ENCODE results near the gene SPAG9.
A peak's percentile ranks its signal among the peaks of the same experiment; 100 is the strongest.

Gene SPAG9, protein sequence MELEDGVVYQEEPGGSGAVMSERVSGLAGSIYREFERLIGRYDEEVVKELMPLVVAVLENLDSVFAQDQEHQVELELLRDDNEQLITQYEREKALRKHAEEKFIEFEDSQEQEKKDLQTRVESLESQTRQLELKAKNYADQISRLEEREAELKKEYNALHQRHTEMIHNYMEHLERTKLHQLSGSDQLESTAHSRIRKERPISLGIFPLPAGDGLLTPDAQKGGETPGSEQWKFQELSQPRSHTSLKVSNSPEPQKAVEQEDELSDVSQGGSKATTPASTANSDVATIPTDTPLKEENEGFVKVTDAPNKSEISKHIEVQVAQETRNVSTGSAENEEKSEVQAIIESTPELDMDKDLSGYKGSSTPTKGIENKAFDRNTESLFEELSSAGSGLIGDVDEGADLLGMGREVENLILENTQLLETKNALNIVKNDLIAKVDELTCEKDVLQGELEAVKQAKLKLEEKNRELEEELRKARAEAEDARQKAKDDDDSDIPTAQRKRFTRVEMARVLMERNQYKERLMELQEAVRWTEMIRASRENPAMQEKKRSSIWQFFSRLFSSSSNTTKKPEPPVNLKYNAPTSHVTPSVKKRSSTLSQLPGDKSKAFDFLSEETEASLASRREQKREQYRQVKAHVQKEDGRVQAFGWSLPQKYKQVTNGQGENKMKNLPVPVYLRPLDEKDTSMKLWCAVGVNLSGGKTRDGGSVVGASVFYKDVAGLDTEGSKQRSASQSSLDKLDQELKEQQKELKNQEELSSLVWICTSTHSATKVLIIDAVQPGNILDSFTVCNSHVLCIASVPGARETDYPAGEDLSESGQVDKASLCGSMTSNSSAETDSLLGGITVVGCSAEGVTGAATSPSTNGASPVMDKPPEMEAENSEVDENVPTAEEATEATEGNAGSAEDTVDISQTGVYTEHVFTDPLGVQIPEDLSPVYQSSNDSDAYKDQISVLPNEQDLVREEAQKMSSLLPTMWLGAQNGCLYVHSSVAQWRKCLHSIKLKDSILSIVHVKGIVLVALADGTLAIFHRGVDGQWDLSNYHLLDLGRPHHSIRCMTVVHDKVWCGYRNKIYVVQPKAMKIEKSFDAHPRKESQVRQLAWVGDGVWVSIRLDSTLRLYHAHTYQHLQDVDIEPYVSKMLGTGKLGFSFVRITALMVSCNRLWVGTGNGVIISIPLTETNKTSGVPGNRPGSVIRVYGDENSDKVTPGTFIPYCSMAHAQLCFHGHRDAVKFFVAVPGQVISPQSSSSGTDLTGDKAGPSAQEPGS (N-terminal part only)

DNA sequence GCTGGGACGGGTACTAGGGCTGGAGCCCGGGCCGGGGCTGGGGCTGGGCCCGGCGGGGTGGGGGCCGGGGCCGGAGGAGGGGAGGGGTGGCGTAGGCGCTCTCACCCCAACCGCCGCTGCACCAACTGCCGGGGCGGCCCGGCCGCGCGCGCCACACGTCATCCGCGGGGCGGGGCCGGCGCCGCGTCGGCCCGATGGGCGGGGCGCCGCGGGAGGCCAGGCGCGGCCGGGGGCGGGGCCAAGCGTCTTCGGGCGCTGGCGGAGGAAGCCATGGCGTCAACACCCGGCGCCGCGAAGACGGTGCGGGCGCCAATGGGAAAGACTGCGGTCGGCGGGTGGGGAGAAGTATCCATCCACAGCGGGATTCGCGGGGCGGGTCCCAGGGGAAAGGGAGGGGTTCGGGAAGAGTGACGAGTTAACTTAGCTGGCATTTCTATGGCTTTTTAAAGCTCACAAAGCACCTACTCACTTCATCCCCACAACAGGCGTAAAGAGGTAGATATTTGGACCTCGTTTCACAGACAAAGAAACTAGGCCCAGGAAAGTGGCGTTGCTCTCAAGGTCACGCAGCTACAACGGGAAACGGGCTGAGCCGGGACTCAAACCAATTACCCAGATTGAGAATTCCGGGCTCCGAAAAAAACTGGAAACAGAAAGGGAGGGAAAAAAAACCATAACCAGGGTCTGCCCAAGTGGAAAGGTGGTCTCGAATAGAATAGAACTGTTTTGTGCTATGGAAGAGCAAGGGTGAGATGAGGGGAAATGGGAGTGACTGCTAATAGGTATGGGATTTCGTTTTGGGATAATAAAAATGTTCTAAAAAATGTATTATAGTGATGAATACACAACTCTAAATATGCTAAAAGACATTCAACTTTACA lies at the start of gene SPAG9:
Gene SPAG9 (minus strand): TSS at position 130 of the 881 bp plus-strand sequence. CDS start 212 bp downstream, outside the sequence.
- peak; percentile 92 for DNase-seq (ENCODE audit: low read depth)

DNA sequence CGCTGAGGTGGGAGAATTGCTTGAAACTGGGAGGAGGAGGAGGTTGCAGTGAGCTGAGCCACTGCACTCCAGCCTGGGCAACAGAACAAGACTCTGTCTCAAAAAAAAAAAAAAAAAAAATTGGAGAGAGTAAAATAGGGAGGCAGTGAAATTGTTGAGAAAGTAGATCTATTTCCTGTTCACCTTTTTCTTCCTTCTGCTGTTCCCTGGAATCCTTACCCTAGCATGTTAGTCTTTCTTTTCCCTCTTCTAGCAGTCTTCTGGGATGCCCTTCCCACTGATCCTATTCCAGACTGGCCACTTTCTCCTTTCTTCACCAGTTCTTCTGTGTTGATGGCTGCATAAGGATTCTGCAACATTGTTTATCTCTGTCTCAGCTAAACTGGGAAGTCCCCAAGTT lies 48.7 kb upstream of the SPAG9 start:
- no peak for DNase-seq (ENCODE audit: low read depth)

DNA sequence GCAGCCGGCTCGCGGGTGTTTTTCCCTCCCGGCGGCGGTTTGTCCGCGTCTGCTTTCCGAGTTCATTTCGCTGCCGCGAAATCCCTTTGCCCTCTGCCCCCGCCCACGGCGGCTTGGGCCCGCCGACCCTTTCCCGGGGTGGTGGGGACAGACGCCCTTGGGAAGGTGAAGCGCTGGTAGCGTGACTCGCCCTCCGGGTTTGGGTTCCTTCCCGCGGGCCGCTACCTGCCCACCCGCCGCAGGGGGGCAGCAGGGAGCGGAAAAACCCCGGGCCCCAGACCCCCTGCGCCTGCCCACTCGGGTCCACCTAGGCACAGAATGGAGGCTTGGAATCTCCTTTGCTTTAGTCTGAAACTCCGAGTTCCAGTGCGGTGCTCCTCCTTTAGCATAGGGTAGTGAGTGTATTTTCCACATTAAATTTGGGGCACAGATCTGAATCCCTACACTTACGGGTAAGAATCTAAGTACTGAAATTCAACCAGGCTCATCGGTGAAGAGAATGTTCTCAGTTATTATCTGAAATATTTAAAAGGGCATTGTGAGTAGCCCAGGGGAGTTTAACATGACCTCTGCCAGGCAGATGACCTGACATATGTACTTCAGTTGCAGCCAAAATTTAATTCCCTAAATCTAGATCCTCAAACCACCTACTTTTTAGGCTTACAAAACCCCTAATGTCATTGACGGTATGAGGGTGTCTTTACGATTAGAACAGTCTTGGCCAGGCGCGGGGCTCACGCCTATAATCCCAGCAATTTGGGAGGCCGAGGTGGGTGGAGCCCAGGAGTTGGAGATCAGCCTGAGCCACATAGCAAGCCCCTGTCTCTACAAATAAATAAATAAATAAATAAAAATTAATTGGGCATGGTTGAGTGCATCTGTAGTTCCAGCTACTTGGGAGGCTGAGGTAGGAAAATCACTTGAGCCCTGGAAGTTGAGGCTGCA lies 46.6 kb upstream of the SPAG9 start:
- DNase-seq (ENCODE audit: low read depth), result no peak

DNA sequence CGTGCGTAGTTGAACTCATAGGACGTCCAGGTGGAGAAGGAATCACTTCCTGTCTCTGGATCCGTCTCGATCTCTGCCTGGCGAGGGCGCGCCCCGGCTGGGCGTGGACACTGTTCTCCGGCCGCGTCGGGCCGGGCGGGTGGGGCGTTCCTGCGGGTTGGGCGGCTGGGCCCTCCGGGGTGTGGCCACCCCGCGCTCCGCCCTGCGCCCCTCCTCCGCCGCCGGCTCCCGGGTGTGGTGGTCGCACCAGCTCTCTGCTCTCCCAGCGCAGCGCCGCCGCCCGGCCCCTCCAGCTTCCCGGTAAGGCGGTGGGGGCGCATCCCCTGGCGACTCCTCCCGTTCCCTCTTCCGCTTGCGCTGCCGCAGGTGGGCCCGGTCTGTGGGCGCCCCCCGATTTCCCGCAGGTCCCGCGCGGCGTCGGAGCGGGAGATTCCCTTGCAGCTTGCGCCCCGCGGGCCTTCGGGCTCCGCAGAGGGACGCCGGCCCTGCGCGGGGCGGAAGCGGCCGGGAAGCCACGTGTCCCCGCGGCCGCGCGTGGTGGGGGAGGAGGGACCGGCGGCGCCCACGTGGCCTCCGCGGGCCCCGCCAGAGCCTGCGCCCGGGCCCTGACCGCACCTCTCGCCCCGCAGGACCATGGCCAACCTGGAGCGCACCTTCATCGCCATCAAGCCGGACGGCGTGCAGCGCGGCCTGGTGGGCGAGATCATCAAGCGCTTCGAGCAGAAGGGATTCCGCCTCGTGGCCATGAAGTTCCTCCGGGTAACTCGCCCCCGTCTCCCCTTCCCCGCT lies 45.7 kb upstream of the SPAG9 start, which contains the start of gene NME2:
Gene NME2 (plus strand): TSS at position 214 of the 789 bp plus-strand sequence. CDS start 420 bp downstream, at position 634.
- DNase-seq (ENCODE audit: low read depth), result peak; percentile 73

DNA sequence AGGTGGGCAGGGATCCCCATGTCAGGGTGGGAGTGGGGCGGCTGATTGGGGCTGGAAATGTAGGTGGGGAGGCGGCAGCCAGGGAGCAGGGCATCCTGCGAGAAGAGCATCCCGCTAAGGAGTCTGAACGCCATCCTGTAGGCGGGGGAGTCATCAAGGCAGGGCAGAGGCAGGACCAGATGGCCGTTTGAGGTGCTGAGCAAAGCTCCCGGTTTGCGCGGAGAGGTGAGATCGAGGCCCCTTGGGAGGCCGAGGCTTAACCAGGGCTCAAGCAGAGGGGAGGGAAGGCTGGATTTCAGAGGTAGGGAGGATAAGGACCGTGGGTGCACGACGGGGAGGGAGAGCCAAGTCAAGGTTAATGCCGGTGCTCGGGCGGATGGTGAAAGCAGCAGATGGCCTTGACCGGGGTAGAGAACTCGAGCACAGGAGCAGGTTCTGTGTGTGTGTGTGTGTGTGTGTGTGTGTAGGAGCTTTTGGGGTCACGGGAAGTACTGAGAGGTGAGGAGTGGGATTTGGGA lies 45.1 kb upstream of the SPAG9 start:
- no peak for DNase-seq (ENCODE audit: low read depth)

DNA sequence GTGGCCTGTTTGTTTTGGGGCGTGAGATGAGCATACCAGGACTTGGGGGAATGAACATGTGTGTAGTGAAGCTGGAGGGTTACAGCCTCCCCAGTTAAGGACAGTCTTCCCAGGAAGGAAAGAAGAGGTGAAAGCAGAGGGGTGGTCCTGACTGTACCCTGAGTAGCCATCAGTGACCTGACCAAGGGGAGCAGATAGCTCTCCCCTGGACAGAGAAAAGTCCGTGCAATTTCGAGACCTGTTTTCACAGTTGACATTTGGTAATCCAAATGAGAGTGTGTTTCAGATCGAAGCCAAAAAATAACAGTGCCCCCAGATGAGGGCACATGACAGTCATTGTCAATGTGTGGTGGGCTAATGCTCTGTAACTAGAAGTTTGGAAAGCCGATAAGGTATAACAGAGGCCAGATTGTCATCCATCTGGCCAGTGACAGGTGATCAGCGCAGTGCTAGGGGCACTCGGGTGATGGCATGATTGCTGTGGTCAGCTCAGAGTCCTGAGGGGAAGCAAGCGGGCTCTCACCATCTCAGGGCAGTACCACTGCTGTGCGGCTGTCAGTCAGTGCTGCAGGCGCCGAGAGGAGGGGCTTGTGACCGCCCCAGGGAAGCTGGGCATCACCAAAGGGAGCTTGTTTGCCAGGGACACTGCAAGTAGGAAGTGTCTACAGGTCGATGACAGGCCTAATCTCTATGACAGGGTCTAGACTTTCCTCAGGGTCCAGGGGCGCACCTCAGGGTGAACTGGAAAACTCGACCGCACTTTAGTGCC lies 44.4 kb upstream of the SPAG9 start:
- no peak for DNase-seq (ENCODE audit: low read depth)

DNA sequence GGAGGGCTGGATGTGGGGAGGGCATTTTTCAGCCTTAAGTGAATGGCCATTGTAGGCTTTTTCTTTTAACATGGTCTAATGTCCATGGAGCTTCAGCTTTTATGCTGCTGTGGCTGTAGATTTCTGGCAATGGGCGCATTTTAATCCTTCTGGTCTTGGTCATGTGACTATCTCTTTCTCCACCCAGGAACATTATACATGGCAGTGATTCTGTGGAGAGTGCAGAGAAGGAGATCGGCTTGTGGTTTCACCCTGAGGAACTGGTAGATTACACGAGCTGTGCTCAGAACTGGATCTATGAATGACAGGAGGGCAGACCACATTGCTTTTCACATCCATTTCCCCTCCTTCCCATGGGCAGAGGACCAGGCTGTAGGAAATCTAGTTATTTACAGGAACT lies 40.9 kb upstream of the SPAG9 start:
- DNase-seq (ENCODE audit: low read depth), result no peak

DNA sequence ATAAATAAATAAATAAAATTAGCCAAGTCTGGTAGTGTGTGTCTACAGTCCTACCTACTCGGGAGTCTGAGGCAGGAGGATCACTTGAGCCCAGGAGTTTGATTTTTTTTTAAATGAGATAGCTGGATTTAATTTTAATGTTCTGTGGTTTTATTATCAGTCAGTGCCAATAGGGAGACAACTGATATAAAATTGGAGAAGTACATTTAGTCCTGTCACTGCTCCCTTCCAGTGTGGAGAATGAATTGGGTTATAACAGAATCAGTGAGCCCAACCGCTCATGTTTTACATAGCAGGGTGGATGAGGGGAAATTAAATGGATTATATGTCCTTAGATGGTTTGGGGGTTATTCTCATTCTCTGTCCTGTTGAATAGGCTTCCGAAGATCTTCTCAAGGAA lies 38.9 kb upstream of the SPAG9 start:
- DNase-seq (ENCODE audit: low read depth), result no peak

DNA sequence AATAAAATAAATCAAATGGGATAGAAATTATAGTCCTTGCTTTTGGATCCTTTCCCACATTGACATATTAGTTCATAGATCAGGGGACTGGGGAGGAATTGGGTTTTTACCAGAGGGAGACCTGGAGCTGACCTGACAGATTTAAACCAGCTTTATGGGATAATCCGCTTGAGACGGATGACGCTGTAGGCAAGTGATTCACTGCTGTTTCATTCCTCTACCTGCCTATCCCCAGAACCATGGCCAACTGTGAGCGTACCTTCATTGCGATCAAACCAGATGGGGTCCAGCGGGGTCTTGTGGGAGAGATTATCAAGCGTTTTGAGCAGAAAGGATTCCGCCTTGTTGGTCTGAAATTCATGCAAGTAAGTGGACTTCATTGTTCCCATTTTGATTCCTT lies 34.7 kb upstream of the SPAG9 start:
- DNase-seq (ENCODE audit: low read depth), result no peak

DNA sequence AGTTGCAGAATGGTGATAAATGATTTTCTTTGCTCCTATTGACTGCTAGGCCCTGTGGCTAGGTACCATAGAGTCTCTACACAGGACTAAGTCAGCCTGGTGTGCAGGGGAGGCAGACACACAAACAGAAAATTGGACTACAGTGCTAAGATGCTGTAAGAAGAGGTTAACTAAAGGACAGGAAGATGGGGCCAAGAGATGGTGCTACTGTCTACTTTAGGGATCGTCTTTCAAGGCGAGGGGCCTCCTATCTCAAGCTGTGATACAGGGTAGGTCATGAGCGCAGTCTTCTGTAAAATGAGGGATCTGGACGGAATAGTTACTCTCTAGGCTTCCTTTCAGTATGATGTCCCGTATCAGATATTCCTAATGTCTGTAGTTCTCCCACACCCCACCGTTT lies 33.5 kb upstream of the SPAG9 start:
- peak; percentile 26 for DNase-seq (ENCODE audit: low read depth)

DNA sequence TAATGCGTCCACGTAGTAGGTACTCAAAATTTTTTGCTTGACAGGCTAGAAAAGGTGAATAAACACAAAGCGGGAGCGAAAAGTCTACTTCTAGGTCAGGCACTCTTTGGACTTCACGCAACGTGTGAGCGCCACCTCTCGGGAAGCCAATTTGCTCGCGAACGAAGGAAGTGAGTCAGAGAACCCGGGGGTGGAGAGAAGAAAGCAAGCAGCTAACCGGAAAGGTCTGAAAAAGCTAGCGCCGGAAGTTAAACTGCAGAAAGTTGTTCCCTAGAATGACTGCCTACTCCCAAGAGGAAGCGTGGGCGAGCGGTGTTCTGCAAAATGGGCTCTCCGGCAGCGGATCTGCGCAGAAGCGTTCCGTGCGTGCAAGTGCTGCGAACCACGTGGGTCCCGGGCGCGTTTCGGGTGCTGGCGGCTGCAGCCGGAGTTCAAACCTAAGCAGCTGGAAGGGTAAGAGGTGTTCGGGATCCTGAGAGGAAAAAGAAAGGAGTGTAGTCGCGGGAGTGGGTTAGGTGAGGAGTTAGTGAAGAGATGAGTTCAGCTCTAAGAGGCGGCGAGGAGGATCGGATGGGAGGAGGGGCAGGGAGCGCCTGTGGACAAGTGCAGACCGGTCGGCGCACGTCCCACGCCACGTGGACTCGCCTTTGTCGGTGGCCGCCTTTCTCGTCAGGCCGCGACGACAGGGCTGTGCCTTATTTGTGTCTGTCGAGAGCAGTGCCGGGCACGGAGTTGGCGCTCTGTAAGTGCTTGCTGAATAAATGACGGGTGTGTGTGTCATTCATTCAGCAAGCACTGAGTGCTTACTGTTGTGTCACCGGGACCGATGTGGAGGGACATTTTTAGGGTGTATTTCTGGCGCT lies 32.8 kb upstream of the SPAG9 start, which contains the start of gene NME1:
Gene NME1 (plus strand): TSS at position 350 of the 863 bp plus-strand sequence. CDS start 2,096 bp downstream, outside the sequence.
- DNase-seq (ENCODE audit: low read depth), result peak; percentile 100

DNA sequence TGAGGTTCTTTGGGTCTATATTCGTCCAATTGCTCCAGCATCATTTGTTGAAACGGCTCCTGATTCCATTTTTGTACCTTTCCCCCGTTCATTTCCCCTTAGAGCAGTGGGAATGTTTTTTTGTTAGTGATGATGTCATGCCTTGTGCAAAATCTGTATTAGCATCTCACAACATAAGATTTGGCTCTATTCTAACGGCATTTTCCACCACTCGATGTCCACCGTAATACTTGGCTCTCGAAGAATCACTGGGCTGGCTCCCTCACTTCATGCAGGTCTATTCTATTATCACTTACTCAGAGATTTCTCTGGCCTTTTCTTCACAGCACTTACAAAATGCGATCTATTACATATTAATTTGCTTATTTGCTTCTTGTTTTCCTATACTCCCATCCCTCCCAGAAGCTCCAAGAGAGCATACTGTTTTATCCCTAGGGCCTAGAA lies 32.1 kb upstream of the SPAG9 start:
- DNase-seq (ENCODE audit: low read depth), result peak; percentile 16

DNA sequence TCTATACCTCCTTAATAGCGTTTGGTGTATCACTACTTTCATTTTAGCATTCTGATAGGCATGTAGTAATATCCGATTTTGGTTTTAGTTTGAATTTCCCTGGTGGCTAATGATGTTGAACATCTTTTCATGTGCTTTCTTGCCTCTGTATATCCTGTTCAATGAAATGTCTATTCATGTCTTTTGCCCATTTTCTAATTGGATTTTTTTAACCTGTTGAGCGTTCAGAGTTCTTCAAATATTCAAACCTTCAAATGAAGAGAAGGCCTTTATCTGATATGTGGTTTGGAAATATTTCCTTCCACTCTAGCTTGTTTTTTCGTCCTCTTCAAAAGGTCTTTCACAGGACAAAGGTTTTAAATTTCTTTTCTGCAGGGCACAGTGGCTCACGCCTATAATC lies 30.3 kb upstream of the SPAG9 start:
- DNase-seq (ENCODE audit: low read depth), result no peak

DNA sequence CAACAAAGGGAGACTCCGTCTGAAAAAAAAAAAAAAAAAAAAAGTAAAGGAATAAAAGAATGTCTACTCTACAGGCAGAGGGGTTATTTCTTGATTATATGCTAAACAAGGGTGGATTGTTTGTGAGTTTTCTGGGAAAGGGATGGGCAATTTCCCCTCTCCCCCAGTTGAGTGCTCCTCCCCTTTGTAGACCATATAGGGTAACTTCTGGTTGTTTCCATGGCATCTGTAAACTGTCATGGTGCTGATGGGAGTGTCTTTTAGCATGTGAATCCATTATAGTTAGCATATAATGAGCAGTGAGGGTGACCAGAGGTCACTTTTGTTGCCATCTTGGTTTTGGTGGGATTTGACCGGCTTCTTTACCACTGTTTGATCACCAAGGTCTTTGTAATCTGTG lies 28.5 kb upstream of the SPAG9 start:
- no peak for DNase-seq (ENCODE audit: low read depth)

DNA sequence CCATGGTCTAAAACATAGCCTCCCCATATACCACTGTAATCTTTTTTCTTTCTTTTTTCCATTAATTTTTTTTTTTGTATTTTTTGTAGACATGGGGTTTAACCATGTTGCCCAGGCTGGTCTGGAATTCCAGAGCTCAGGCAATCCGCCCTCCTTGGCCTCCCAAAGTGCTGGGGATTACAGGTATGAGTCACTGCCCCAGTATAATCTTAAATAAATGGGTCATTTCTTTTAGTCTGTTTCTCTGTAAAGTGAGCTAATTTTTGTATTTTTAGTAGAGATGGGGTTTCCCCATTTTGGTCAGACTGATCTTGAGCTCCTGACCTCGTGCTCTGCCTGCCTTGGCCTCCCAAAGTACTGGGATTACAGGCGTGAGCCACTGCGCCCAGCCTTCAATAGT lies 27.0 kb upstream of the SPAG9 start:
- peak; percentile 62 for DNase-seq (ENCODE audit: low read depth)

DNA sequence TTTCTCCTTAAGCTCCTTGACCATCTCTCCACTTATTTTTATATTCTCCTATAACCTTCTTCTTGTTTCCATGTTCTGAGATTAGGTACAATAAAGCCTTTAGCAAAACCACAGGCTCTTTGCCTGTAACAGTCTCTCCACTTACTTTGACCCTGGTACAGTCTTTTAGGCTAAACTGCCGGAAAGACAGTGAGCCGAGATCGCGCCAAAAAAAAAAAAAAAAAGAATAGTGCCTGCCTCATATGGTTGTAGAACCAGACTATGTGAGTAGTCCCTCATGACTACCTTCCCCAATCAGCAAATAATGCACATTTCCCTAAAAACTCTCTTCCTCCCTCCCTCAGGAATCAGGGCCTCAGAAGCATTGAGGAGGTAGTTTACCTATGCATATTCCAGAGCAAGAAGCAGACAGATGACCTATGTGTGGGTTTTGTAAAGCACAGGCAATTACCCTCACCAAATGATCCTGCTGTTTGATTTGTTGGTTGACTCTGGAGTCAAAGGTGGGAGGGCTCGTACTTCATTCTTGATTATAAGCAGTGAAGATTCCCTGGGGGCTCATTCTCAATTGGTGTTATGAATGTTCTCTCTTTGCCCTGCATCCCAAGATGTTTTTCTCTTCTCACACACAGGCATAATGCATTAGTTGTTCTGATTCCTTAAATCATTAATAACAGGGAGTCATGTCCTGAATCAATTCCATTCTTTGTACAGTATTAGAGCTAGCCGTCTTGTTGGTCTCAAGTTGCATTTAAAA lies 23.8 kb upstream of the SPAG9 start:
- DNase-seq (ENCODE audit: low read depth), result no peak

Measured in amniotic epithelial cell (primary cell).